ENCODE data around the gene RAB27A.

The RAB27A gene

DNA sequence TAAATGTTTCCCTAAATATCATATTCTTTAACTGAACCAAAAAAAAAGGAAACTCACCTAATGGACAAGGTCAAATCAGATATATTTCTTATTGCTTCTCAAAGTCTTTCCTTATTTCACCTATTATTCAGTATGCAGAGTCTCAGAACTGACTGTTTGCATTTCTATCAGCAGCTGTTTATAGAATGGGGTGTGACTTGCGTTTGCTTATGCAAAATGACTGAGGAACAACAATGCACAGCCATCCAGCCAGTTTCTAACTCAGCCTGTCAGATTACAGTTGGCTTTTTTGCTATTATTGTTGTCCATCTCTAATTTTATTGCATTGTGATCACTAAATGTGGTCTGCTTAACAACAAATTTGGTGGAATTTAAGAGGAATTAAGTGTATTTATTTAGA, 40.7 kb downstream of the RAB27A start:
- no peaks in the 10 kb centered on the region for H3K9me2 ChIP-seq (replicated peaks; ENCODE audit: insufficient read depth, low read length)
- H2AFZ ChIP-seq (ENCODE audit: low read depth, low read length, severe bottlenecking), result no peak overlapping the region
- no peaks in the 10 kb centered on the region for H3K27me3 ChIP-seq (ENCODE audit: low read length)
- H3K36me3 ChIP-seq (ENCODE audit: low read length), result no peaks in the 10 kb centered on the region
- no peak overlapping the region for H3K27ac ChIP-seq (ENCODE audit: low read depth, low read length)
- no peak for TF ChIP-seq EZH2phosphoT487 (conservative IDR thresholded peaks at IDR 0.05; ENCODE audit: low read length)
- TF ChIP-seq, protein P1, sequence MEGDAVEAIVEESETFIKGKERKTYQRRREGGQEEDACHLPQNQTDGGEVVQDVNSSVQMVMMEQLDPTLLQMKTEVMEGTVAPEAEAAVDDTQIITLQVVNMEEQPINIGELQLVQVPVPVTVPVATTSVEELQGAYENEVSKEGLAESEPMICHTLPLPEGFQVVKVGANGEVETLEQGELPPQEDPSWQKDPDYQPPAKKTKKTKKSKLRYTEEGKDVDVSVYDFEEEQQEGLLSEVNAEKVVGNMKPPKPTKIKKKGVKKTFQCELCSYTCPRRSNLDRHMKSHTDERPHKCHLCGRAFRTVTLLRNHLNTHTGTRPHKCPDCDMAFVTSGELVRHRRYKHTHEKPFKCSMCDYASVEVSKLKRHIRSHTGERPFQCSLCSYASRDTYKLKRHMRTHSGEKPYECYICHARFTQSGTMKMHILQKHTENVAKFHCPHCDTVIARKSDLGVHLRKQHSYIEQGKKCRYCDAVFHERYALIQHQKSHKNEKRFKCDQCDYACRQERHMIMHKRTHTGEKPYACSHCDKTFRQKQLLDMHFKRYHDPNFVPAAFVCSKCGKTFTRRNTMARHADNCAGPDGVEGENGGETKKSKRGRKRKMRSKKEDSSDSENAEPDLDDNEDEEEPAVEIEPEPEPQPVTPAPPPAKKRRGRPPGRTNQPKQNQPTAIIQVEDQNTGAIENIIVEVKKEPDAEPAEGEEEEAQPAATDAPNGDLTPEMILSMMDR (IDR thresholded peaks at IDR 0.05; ENCODE audit: insufficient read depth, low read length, poor library complexity, severe bottlenecking), result no peak
- H4K20me1 ChIP-seq (ENCODE audit: low read depth, low read length), result no peaks in the 10 kb centered on the region
- no peak overlapping the region for H3K4me3 ChIP-seq (ENCODE audit: insufficient read depth, low read length, poor library complexity, severe bottlenecking)
- H3K4me2 ChIP-seq (ENCODE audit: low read depth, low read length, poor library complexity, severe bottlenecking), result no peak overlapping the region
- no peaks in the 10 kb centered on the region for H3K9me3 ChIP-seq (ENCODE audit: insufficient read depth, low read length)
- no peak overlapping the region for H3K9ac ChIP-seq (ENCODE audit: low read length)
- no peaks in the 10 kb centered on the region for H3K79me2 ChIP-seq (ENCODE audit: insufficient read depth, low read length)
- no peaks in the 10 kb centered on the region for H3F3A ChIP-seq (ENCODE audit: insufficient read depth)

DNA sequence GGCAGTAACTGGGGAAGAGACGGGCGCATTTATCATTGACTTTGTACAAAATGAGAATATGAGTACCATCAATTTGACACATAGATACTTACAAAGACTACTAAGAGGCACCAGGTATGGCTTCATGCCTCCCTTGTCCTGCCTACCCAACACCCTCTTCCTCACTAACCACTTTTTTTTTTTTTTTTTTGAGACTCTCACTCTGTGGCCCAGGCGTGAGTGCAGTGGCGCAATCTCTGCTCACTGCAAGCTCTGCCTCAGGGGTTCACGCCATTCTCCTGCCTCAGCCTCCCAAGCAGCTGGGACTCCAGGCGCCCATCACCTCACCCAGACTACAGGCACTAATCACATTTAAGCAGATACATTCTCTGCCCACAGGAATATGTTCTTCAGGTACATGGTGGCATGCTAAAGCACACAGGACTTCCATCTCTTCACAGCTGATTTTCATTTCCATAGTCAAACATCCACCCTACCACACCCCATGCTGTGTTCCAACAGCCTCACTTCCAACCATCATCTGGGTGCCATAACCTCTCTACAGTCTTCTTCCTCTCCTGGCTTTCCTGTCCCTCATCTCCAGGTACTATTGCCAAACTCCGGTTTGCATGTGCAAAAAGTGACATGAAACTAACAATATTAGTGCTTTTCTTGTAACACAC, 41.7 kb downstream of the RAB27A start:
- Histone ChIP-seq H3K27ac (ENCODE audit: low read depth, low read length) (no peak overlapping the region), H4K20me1 (ENCODE audit: low read depth, low read length) (no peaks in the 10 kb centered on the region), H3K9me2 (replicated peaks; ENCODE audit: insufficient read depth, low read length) (no peaks in the 10 kb centered on the region), H3K4me3 (ENCODE audit: insufficient read depth, low read length, poor library complexity, severe bottlenecking) (no peak overlapping the region), H3F3A (ENCODE audit: insufficient read depth) (no peaks in the 10 kb centered on the region), H3K36me3 (ENCODE audit: low read length) (no peaks in the 10 kb centered on the region), H3K4me2 (ENCODE audit: low read depth, low read length, poor library complexity, severe bottlenecking) (no peak overlapping the region), H3K9ac (ENCODE audit: low read length) (no peak overlapping the region), H3K9me3 (ENCODE audit: insufficient read depth, low read length) (no peaks in the 10 kb centered on the region), H3K27me3 (ENCODE audit: low read length) (no peaks in the 10 kb centered on the region), H3K79me2 (ENCODE audit: insufficient read depth, low read length) (no peaks in the 10 kb centered on the region), H2AFZ (ENCODE audit: low read depth, low read length, severe bottlenecking) (no peak overlapping the region)
- TF ChIP-seq, protein P1 (IDR thresholded peaks at IDR 0.05; ENCODE audit: insufficient read depth, low read length, poor library complexity, severe bottlenecking), result no peak
- no peak for TF ChIP-seq EZH2phosphoT487 (conservative IDR thresholded peaks at IDR 0.05; ENCODE audit: low read length)

DNA sequence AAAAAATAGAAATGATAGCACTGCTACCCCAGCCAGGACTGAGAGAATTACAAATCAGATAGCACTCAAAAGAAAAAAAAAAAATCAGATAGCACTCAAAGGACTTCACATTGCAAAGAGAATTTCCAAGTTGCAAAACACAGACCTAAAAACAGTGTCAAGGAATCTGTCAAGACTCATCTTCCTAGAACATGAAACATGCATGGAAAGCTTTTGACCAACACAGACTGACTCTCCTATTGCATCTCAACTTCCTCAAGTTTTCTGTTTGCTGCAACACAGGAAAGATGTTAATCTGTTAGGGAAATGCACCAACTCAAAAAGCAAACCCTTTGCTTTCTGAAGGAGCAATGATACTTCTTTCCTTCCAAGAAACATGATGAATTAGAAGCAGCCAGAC, 42.3 kb downstream of the RAB27A start:
- H3K9me3 ChIP-seq (ENCODE audit: insufficient read depth, low read length), result no peaks in the 10 kb centered on the region
- TF ChIP-seq, protein P1 (IDR thresholded peaks at IDR 0.05; ENCODE audit: insufficient read depth, low read length, poor library complexity, severe bottlenecking), result no peak
- TF ChIP-seq EZH2phosphoT487 (conservative IDR thresholded peaks at IDR 0.05; ENCODE audit: low read length), result no peak
- no peak overlapping the region for H3K4me3 ChIP-seq (ENCODE audit: insufficient read depth, low read length, poor library complexity, severe bottlenecking)
- H3K9ac ChIP-seq (ENCODE audit: low read length), result no peak overlapping the region
- no peaks in the 10 kb centered on the region for H3K79me2 ChIP-seq (ENCODE audit: insufficient read depth, low read length)
- no peaks in the 10 kb centered on the region for H3F3A ChIP-seq (ENCODE audit: insufficient read depth)
- H2AFZ ChIP-seq (ENCODE audit: low read depth, low read length, severe bottlenecking), result no peak overlapping the region
- no peaks in the 10 kb centered on the region for H3K36me3 ChIP-seq (ENCODE audit: low read length)
- no peaks in the 10 kb centered on the region for H4K20me1 ChIP-seq (ENCODE audit: low read depth, low read length)
- no peak overlapping the region for H3K27ac ChIP-seq (ENCODE audit: low read depth, low read length)
- no peaks in the 10 kb centered on the region for H3K27me3 ChIP-seq (ENCODE audit: low read length)
- no peak overlapping the region for H3K4me2 ChIP-seq (ENCODE audit: low read depth, low read length, poor library complexity, severe bottlenecking)
- no peaks in the 10 kb centered on the region for H3K9me2 ChIP-seq (replicated peaks; ENCODE audit: insufficient read depth, low read length)

All from SU-DHL-6 (cell line).